Endothelial cell of umbilical vein (primary cell): ENCODE measurements around the gene EPHA8. TPM values are rescaled to one million over a fixed set of nuclear protein-coding genes. Genes with fewer than 3 reads are reported as not detected.

Source experiments
- BruUV-seq: library from RNA; stranded (reverse); fragments of 400-500 nt; replicated peaks from 2 replicates; lab custom pipeline; 2021; lab: Mats Ljungman, UMichigan
- CTCF ChIA-PET: fragments of 300-600, 350-600 bp; sonication (Branson Sonifier 250); formaldehyde crosslinking; loops from one replicate; lab custom pipeline; 2021; ENCODE audit warnings: antibody characterized with exemption, inconsistent platforms; lab: Charles Lee
- POLR2A ChIA-PET: fragments of 300-600, 350-600 bp; sonication (Branson Sonifier 250); formaldehyde crosslinking; loops from one replicate; lab custom pipeline; 2021; ENCODE audit warnings: antibody characterized with exemption, inconsistent platforms; lab: Charles Lee
- DNase-seq: peaks from one replicate; pipeline ENCODE4 v3.0.0-alpha.2; 2011; ENCODE audit warnings: low read depth, low spot score
- FAIRE-seq: peaks from 2 replicates; lab custom pipeline; 2011; peaks lifted over from hg19 to GRCh38; lab: Jason Lieb, UNC
- H2AFZ ChIP-seq: 2 replicates; pipeline ENCODE4 v1.6.0; 2012; ENCODE audit warnings: low read depth, low read length, control low read depth, inconsistent platforms
- H3K27ac ChIP-seq: 2 replicates; pipeline ENCODE4 v1.5.1; 2011; ENCODE audit warnings: low read depth, mild to moderate bottlenecking, control low read depth, low read length, moderate library complexity; ENCODE audit not compliant: insufficient read depth
- H3K27me3 ChIP-seq, 2 experiments: 2 replicates each; pipeline versions ENCODE4 v1.6.0 to v1.6.1; 2011; ENCODE audit warnings: low read length in 2 of 2, mixed read lengths in 1 of 2; ENCODE audit not compliant: control insufficient read depth in 2 of 2, insufficient read depth in 2 of 2
- H3K36me3 ChIP-seq, 2 experiments: 2 replicates in 1 of 2; 3 replicates in 1 of 2; pipeline ENCODE4 v1.5.1; 2011; ENCODE audit warnings: low read length in 2 of 2, mild to moderate bottlenecking in 1 of 2, moderate library complexity in 1 of 2; ENCODE audit not compliant: control insufficient read depth in 2 of 2, insufficient read depth in 2 of 2; ENCODE audit errors: extremely low read depth in 1 of 2
- H3K4me1 ChIP-seq: 3 replicates; pipeline ENCODE4 v1.5.1; 2011; ENCODE audit warnings: mild to moderate bottlenecking, low read length; ENCODE audit not compliant: control insufficient read depth, insufficient read depth; ENCODE audit errors: extremely low read depth
- H3K4me2 ChIP-seq: 2 replicates; pipeline ENCODE4 v1.6.1; 2011; ENCODE audit warnings: low read length, control low read depth, mixed read lengths; ENCODE audit not compliant: insufficient read depth
- H3K4me3 ChIP-seq, 3 experiments: fragments of 200-600 bp in 1 of 3; sonication (generic), shearing (Covaris generic) in 1 of 3; replicated peaks in 1 of 3; 2 replicates each; pipeline ENCODE4 v1.5.1; 2011 to 2016; ENCODE audit warnings: control low read depth in 3 of 3, low read length in 3 of 3, mild to moderate bottlenecking in 2 of 3, inconsistent platforms in 1 of 3, low read depth in 1 of 3, moderate library complexity in 1 of 3; ENCODE audit not compliant: insufficient read depth in 1 of 3
- H3K79me2 ChIP-seq: 2 replicates; pipeline ENCODE4 v1.6.0; 2012; ENCODE audit warnings: low read length, inconsistent platforms; ENCODE audit not compliant: control insufficient read depth, insufficient read depth
- H3K9ac ChIP-seq: replicated peaks from 2 replicates; pipeline ENCODE3; 2011; ENCODE audit warnings: low read length, control low read depth; ENCODE audit not compliant: insufficient read depth; ENCODE audit errors: extremely low read depth
- H3K9me1 ChIP-seq: replicated peaks from 3 replicates; pipeline ENCODE4 v1.6.0; 2011; ENCODE audit warnings: mild to moderate bottlenecking, low read length; ENCODE audit not compliant: control insufficient read depth, insufficient read depth; ENCODE audit errors: extremely low read depth
- H3K9me3 ChIP-seq: replicated peaks from 2 replicates; pipeline ENCODE4 v1.5.1; 2012; ENCODE audit warnings: low read length, inconsistent platforms; ENCODE audit not compliant: control insufficient read depth, insufficient read depth
- H4K20me1 ChIP-seq: replicated peaks from 2 replicates; pipeline ENCODE3; 2011; ENCODE audit warnings: mild to moderate bottlenecking, low read length; ENCODE audit not compliant: control insufficient read depth, insufficient read depth; ENCODE audit errors: extremely low read depth
- EZH2 ChIP-seq: IDR thresholded peaks from 2 replicates; pipeline ENCODE4 v1.6.1; 2012; ENCODE audit warnings: borderline replicate concordance, low read depth, mild to moderate bottlenecking, moderate library complexity, low read length, inconsistent platforms; ENCODE audit not compliant: severe bottlenecking
- FOS ChIP-seq: IDR thresholded peaks from 2 replicates; pipeline ENCODE4 v1.6.1; 2011; ENCODE audit warnings: mild to moderate bottlenecking, low read length, moderate library complexity, borderline replicate concordance; ENCODE audit not compliant: insufficient read depth
- GATA2 ChIP-seq: IDR thresholded peaks from 2 replicates; pipeline ENCODE4 v1.7.0; 2011; ENCODE audit warnings: low read depth, mild to moderate bottlenecking, moderate library complexity, mixed read lengths, low read length; ENCODE audit not compliant: insufficient read length, insufficient read depth
- JUN ChIP-seq: IDR thresholded peaks from 2 replicates; pipeline ENCODE4 v1.6.1; 2011; ENCODE audit warnings: borderline replicate concordance, low read depth; ENCODE audit not compliant: insufficient read length, insufficient read depth
- MYC ChIP-seq: IDR thresholded peaks from one replicate; pipeline ENCODE4 v1.6.1; 2011; ENCODE audit warnings: mild to moderate bottlenecking, low read depth, low read length
- POLR2A ChIP-seq: IDR thresholded peaks from 2 replicates; pipeline ENCODE4 v1.6.1; 2012; ENCODE audit warnings: low read depth, mild to moderate bottlenecking, control low read depth, low read length
- POLR2AphosphoS5 ChIP-seq: IDR thresholded peaks from 2 replicates; pipeline ENCODE4 v1.6.1; 2012; ENCODE audit warnings: low read depth, mild to moderate bottlenecking, control low read depth, low read length, moderate library complexity; ENCODE audit not compliant: insufficient read depth
- dilution Hi-C: fragments of 300-500 bp; cut with MboI; formaldehyde crosslinking; loops from one replicate; pipeline ENCODE4 v1.15.0; 2019; ENCODE audit warnings: low sequenced_read_pairs; ENCODE audit not compliant: extremely low pct_ligation_motif_present
- intact Hi-C: fragments of 100-400 bp; cut with micrococcal nuclease; formaldehyde crosslinking; loops from one replicate; pipeline ENCODE4 v1.10.0; 2022
- polyA plus RNA-seq, 4 experiments: library from polyadenylated mRNA; depleted of rRNA in 3 of 4; stranded (reverse) in 3 of 4; unstranded in 1 of 4; fragments of >200 nt; gene quantifications; 2 replicates each; pipeline versions ENCODE4 v1.2.1 to v1.2.3, GENCODE V29; 2011 to 2012; ENCODE audit warnings: missing spikeins in 1 of 4
- total RNA-seq: library from RNA; stranded (reverse); gene quantifications from 2 replicates; pipeline ENCODE4 v1.2.3, GENCODE V29; 2021
- TF ChIP-seq, protein P1 (sequence below), 2 donors: IDR thresholded peaks; 1 replicate in 1 of 2; 2 replicates in 1 of 2; pipeline ENCODE4 v1.5.1; 2011; ENCODE audit warnings: low read length in 2 of 2, mild to moderate bottlenecking in 2 of 2, moderate library complexity in 2 of 2, control low read depth in 1 of 2, inconsistent platforms in 1 of 2, low read depth in 1 of 2; ENCODE audit not compliant: insufficient read depth in 1 of 2; ENCODE audit errors: extremely low read depth in 1 of 2
- TF ChIP-seq, protein P2 (sequence below): IDR thresholded peaks from 2 replicates; pipeline ENCODE4 v1.6.1; 2011; ENCODE audit not compliant: insufficient read depth, insufficient read length

The EPHA8 gene
- total and polyA plus RNA-seq, 2 donors (not counting 3 experiments of a cell fraction or from before 2014, with no cell fraction given) = not detected

- dilution Hi-C loops = no loop called here
- Histone ChIP-seq H3K4me3 (no peak overlapping the region), H4K20me1 (no peaks in the 10 kb centered on the region), H3K79me2 (no peaks in the 10 kb centered on the region), H3K9me3 (no peaks in the 10 kb centered on the region), H3K9me1 (no peaks in the 10 kb centered on the region), H3K4me2 (no peak overlapping the region), H3K36me3 (no peaks in the 10 kb centered on the region), H3K27me3 (peaks cover 0 to 2% of the 10 kb centered on the region in 2 experiments), H3K9ac (no peak overlapping the region), H3K27ac (no peak overlapping the region), H2AFZ (no peak overlapping the region), H3K4me1 (no peaks in the 10 kb centered on the region)
- no peak for FAIRE-seq
- CTCF ChIA-PET = no interaction called here
- TF ChIP-seq GATA2 (no peak), JUN (no peak), POLR2AphosphoS5 (no peak), EZH2 (no peak), POLR2A (no peak), FOS (no peak), MYC (no peak)
- TF ChIP-seq, protein P1, sequence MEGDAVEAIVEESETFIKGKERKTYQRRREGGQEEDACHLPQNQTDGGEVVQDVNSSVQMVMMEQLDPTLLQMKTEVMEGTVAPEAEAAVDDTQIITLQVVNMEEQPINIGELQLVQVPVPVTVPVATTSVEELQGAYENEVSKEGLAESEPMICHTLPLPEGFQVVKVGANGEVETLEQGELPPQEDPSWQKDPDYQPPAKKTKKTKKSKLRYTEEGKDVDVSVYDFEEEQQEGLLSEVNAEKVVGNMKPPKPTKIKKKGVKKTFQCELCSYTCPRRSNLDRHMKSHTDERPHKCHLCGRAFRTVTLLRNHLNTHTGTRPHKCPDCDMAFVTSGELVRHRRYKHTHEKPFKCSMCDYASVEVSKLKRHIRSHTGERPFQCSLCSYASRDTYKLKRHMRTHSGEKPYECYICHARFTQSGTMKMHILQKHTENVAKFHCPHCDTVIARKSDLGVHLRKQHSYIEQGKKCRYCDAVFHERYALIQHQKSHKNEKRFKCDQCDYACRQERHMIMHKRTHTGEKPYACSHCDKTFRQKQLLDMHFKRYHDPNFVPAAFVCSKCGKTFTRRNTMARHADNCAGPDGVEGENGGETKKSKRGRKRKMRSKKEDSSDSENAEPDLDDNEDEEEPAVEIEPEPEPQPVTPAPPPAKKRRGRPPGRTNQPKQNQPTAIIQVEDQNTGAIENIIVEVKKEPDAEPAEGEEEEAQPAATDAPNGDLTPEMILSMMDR (IDR thresholded peaks at IDR 0.05; ENCODE audit: extremely low read depth in 1 of 2, insufficient read depth in 1 of 2, low read depth in 1 of 2, low read length in 2 of 2) = no peak
- TF ChIP-seq, protein P2, sequence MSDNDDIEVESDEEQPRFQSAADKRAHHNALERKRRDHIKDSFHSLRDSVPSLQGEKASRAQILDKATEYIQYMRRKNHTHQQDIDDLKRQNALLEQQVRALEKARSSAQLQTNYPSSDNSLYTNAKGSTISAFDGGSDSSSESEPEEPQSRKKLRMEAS = no peak
- no TSS peak for BruUV-seq
- POLR2A ChIA-PET = no interaction called here
- DNase-seq = no peak
- intact Hi-C loops = no loop called here
Observed at GRCh38 chr1:22616571-22616970, 53.3 kb downstream of the EPHA8 start.
